Fibroblast of peridontal ligament (primary cell): ENCODE data around the gene RTP5.
"Not testable (repeated sequence)": the region's sequence is repeated elsewhere in the genome, so short reads cannot be mapped to it uniquely, and the experiment has no call there.

Experiments used
- DNase-seq: peaks from one replicate; pipeline ENCODE4 v3.0.0-alpha.2; 2010; ENCODE audit errors: extremely low read depth

The RTP5 gene

DNA sequence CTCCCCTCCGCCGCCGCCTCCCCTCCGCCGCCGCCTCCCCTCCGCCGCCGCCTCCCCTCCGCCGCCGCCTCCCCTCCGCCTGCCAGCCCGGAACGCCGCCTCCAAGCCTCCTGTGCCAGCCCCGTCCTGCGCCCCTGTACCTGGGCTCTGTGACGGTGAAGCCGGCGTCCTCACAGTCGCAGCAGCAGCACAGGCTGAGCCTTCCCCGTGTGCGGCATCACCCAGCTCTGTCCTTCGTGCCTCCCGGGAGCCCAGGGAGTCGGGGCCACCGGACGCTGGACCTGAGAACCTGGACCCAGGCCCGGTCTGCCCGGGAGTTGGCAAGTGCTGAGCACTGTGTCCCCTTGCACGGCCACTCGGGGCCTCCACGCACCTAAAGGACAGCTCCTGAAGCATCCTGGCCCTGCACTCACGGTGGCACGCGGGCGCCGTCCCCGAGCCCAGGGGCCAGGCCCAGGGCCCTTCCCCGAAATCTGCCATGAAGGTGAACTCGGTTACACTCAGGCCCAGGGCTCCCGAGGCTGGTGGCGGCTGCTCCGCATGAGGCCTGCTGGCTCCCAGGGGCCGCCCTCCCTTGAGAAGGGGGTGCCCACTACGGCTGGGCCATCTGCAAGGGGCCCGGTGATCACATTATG, 32.9 kb downstream of the RTP5 start:
- no peak for DNase-seq

DNA sequence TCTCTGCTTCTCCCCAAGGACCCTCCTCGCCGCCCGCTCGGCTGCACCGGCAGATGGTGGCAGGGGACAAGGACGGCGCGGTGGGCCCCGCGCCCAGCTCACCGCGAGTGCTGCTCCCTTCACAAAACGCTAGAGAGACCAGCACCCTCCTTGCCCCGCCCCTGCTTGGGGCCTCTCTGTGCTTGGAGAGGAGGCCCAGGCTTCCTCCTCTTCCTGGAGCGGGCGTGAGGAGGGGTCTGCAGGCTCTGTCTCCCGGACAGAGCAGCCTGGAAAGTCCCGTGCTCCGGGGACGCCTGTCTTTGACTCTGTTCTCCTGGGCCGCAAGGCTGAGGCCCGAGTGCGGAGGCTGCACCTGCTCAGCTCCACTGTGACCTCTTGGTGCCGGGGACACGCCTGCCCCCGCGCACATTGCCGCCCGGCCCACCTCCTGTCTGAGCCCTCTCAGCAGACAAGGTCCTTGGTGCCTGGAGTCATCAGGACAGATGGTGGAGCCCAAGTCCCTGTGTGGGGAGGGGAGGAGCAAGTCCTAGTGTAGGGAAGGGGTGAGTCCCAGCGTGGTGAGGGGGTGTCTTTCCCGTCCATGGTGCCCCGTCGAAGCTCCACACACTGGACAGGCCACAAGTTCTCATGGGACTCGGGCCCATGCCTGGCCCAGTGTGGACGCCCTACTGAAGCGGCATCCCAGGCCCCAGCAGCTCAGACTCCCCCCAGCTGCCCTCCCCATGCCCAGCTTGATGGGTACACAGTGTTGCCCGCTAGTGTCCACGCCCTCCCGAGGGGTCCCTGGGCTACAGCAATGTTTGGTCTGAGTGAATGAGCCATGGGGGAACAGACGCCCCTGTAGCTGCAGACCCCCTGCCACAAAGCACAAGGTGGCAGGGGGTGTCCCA, 33.8 kb downstream of the RTP5 start:
- no peak for DNase-seq

DNA sequence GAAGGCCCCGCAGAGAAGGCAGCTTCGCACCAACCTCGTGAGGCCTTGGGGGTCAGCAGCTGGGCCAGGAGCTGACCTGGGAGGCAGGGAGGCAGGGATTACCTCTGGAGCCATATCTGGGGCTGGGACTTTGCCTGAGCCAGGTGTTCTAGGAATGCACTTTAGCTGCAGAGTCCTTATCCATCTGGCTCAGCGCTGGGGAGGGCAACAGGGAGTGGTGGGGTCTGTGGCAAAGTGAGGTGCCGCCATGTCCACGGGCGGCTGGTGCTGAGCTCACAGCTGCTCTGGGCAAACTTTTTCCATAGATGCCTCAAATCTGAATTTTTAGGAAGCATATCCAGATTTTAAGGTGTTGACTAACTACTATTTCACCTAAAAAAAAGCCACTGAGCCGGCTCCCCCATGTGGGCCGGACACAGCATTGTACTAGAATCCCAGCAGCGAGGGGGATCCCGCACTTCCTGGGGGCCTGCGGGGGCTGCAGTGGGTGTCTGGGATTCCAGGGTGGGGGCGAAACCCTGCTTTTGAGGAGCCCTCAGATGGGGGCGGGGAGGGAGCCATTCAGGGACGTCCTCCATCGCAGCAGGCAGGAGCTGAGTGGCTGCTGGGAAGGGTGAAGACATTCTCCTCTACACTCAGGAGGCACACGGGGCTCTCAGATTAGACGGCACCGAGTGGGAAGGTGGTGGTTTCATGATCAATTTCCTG, 34.6 kb downstream of the RTP5 start:
- no peak for DNase-seq

DNA sequence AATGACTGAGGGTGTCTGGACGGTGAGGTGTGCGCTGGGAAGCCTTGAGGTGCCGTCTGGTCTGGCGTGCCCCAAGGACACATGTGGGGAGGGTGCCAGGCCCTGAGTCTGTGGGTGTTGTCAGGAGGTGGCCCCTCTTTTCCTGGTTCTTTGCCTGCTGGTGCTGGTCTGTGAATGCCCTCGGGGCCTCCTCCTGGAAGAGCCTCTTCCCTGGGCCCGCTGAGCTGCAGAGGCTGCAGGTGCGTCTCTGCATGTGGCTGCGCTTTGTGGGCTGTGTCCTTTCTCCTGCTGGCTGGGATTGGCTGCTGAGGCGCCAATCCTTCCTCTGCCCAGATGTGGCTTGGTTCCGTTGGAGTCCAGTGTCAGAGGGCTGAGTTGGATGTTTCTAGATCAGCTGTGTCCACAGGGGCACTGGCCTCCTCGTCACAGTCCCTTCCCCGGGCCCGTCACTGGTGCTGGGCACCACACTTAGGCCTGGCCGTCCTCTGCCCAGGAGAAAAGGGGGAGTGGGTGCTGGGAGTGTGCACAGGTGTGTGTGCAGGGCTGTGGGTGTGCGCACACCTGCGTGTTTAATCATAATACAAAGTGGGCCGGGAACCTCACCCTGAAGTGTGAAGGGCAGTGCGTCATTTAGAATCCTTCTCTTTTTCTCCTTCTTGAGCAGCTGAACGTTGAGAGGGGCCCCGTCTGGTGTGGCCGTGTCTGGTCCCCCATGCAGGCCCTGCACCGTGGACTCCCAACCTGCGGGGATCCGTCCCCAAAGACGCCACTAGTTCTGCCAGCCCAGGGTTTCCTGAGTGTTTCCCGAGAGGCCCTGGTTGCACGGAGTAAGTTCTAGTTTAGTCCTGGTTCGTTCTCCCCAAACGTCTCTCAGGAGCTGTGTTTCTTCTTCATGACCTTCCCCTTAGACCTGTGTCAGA, 35.5 kb downstream of the RTP5 start:
- DNase-seq = no peak

DNA sequence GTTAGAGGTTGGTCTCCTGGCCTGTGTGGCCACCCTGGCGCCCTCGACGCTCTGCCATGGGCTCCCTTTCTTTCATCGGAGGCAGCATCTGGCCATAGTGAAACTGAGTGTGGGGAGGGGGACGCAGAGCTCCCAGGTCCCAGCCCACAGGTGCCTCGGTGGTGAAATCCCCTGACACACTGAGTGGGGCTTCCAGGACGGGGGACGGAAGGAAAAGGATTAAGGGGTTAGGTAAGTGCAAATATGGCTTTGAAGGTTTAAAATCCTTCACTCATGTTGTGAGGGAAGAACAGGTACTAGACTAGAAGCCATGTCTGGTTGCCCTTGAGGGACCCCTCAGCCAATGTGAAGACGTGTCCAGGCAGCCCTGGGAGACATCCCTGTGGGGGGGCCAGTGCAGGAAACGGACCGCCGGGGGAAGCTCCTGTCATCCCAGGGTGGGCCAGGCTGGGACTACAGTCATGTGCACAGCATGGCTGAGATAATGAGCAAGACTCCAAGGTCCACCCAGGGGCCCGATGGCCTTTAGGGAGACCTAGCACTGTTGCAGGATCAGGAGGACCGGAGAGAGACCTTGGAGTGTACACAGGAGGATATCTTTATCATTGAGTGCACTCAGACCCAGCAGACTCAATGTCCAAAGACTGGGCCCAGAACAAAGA, 36.3 kb downstream of the RTP5 start:
- DNase-seq = no peak

DNA sequence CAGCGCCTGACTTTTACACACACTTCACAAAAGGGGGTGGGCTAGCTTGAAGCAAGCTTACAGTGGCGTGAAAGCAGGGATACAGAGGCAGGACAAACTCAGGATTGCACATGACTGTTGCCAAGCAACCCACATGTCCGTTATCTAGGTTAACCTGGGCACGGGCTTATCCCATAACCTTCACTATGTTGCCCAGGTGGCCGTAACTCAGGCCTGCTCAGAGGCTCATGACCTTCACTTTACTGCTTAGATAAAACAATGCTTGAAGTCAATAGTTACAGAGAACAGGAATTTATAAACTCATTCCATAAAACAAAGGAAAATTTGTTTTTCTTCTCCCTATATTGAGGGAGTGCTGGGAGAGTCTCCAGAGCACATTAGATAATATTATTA, 36.8 kb downstream of the RTP5 start:
- not testable (repeated sequence) for DNase-seq

DNA sequence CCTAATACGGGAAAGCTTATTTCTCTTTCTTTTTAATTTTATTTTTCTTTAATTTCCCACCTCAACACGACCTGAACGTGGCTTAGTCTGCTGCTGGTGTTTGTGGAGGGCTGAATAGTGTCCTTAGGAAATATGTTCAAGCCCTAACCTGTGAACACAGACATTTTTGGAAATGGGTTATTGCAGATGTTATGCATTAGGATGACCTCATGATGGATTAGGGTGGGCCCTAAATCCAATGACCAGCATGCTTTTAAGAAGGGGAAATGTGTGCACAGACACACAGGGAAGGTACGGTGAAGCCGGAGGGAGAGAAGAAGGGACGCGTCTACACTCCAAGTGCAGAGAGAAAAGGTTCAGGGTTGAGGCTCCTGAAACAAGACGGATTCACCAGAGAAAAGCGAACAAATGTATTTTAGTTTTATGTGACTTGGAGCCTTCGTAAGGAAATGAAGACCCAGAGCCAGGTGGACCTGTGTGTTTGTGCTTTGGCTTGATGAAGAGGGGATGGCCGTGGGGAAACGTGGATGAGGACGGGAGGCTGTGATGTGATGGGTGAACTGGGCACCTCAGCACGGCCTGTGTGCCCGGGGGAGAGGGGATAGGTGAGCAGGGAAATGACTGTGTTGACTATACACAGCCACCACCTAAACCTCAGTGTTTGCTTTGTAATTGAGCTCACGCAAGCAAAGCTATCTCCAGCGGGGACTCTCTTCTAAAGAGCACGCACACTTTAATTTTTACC, 37.5 kb downstream of the RTP5 start:
- no peak for DNase-seq

DNA sequence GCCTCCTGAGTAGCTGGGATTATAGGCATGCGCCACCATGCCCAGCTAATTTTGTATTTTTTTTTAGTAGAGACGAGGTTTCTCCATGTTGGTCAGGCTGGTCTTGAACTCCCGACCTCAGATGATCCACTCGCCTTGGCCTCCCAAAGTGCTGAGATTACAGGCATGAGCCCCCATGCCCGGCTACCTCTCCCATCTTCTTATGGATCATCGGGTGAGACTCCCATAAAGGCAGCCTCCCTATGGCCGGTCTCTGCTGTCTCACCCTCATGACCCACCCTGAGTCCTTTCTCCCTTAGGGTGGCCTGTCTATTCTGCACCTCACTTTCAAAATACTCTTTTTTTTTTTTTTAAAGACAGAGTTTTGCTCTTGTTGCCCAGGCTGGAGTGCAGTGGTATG, 38.3 kb downstream of the RTP5 start:
- DNase-seq = not testable (repeated sequence)

DNA sequence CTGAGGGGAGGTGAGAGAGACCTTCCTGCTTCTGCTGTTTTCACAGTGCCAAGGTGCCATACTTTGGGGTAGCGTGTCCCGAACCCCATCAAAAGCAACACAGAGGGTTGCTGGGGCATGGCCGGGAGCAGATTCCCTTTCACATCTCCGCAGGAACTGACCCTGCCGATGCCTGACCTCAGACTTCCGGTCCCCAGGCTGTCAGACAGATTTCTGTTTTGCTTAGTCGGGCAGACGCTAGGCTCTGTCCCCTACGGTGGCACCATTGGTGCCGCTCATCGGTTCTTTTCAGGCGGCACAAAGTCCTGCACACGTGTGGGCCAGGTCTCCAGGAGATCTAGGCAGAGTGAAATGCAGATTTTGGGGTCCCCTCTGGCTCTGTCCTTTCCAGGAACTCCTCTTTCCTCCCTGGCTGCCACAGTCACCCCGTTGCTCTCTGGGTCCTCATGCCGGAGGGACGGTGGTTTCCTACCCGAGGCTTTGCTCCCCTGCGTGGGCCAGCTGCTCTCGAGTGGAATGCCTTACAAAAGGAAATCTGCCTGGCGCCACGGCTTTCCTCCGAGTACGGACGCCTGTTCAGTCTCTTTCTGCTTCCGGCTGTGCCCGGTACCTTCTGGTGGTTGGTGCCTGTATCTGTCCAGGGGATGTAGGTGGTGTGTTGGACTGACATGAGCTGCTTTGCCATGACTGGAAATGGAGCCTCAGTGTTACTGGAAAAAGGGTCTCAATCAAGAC, 39.3 kb downstream of the RTP5 start:
- DNase-seq = no peak

DNA sequence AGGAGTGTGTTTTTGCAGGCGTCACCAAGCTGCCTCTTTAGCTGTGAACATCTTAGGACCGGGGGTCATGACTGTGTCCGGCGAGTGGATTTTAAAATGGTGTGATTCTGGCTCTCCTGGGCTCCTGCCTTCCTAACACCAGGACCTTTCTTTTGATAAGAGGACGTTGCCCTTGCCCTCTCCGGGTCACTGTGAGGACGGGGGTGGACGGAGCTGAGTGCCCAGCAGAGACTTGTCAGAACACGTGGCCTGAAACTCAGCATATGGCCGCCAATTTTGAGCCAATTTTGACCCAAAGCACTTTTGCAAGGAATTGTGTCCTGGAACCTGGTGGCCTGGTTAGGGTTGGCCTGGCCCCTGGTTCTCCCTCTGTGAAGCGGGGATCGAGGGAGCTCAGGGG, 40.2 kb downstream of the RTP5 start:
- no peak for DNase-seq

DNA sequence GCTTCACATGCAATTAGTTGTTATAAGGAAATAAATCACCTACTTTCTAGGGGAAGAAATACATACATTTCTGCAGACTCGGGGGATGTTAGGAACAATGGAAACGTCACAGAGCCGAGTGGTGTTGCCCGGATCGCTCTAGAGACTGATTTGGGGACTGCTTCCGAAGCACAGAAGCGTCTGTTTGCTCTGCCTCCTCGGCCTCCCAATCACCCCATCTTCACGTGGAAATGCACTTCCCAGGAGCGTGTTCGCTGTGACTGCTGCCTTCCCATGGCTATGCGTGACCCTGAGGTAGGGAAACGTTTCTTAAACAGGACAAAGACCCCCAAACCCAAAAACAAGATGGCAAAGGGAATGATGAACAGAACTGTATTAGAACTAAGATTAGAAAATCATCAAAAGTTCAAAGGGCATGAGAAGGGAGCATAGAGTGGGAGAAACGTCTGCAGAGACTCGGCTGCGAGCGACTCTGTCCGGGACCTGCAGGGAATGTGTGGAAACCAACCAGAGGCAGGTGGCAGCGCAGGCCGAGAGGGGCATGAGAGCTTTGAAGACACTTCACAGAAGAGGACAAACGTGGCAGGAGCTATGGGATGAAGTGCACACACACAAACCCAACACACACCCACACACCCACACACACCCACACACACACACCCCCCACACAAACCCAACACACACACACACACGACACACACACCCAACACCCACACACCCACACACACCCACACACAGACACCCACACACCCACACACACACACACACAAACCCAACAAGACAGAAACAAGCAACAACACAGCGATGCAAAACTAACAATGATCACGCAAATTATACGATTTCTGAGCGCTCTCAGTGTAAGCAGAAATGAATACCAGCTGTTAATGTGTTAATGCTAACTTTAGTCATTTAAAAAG, 41.3 kb downstream of the RTP5 start:
- DNase-seq = no peak

DNA sequence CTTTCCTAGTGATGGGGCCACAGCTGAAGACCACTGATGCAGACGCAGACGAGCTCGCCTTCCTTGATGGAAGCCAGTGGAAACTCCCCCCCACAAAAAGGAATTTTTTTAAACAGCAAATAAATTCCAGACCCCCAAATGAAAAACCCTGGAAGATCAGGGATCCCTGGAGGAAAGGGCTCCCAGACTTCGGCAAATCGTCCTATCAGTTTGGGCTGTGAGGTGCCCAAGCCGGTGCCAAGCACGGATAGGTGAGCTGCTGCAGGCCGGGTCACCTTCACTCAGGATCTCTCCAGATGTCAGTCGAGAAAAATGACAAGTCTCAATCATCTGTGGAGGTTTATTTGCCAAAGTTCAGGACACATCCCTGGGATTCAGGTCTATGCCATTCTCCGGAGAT, 42.0 kb downstream of the RTP5 start:
- no peak for DNase-seq

DNA sequence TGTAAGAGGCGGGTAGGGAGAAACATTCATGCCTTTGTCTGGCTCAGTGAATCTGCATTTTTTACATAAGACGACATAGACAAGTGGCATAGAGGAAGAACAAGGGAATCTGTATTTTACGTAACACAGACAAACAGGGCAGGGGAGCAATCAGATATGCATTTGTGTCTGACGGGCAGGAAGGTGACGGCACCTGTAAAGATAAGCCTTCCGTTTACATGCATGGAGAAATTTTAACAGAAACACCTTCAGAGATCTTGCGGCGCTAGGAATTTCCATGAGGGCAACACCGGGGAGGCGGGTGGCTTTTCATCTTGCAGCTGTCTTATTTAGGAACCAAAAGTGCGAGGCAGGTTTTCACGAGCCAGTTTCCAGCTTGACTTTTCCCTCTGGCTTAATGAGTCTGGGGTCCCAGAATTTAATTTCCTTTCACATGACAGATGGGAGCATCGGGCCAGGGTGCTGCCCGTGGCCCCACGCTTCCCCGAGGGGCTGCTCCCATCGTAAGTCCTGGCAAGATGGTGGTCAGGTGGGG, 42.6 kb downstream of the RTP5 start:
- no peak for DNase-seq

DNA sequence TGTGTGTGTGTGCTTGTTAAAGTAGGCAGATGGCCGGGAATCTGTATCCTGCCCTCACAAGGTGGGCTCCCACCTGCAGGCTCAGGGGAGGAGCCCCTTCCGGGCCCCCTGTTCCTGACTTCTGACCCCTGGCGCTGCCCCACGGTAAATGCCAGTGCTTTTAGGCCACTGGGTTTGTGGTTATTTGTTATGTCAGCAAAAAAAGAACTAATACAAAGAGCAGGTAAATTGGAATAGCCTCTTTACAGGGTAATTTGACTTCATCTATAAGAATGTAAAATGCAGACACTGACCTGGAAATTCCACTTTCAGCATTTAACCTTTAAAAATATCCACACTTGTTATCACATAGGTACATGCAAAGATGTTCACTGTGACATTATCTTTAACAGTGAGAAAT, 44.2 kb downstream of the RTP5 start:
- DNase-seq = no peak

DNA sequence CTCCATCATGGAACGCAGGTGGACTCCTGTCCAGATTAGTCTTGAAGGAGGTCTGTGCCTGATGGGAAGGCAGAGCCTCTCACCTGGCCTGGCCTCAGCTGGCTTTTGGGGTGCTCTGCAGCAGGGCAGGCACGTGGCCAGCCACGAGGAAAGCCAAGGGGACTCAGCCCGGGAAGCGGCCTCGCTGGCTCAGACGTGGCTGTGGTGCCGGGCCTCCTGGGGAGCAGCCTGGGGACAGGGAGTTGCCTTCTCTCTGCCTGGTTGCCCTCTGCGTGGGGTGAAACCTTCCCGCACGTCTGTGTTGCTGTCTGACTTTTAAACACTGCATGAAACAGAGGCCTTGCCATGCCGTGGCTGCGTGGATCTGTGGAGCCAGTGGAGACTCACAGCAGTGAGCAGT, 45.0 kb downstream of the RTP5 start:
- DNase-seq = no peak

DNA sequence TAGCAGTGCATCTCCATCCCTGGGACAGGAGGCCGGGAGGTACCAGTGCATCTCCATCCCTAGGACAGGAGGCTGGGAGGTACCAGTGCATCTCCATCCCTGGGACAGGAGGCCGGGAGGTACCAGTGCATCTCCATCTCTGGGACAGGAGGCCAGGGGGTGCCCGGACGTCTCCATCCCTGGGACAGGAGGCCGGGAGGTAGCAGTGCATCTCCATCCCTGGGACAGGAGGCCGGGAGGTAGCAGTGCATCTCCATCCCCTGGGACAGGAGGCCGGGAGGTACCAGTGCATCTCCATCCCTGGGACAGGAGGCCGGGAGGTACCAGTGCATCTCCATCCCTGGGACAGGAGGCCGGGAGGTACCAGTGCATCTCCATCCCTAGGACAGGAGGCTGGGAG, 52.1 kb downstream of the RTP5 start:
- DNase-seq = not testable (repeated sequence)

DNA sequence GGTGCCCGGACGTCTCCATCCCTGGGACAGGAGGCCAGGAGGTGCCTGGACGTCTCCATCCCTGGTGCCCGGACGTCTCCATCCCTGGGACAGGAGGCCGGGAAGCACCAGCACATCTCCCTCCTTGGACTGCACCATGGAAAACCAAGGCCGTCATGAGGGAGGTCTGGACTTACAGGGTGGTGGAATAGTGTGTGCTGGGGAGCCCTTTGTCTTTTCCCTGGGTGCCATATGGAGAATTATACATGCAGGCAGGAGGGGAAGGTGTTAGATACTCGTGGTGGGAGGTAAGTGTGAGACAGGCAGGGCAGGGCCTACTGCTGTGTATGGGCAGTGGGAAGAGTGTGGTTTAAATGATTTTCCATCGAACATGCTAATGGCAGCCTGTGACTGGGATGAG, 52.9 kb downstream of the RTP5 start:
- DNase-seq = no peak

DNA sequence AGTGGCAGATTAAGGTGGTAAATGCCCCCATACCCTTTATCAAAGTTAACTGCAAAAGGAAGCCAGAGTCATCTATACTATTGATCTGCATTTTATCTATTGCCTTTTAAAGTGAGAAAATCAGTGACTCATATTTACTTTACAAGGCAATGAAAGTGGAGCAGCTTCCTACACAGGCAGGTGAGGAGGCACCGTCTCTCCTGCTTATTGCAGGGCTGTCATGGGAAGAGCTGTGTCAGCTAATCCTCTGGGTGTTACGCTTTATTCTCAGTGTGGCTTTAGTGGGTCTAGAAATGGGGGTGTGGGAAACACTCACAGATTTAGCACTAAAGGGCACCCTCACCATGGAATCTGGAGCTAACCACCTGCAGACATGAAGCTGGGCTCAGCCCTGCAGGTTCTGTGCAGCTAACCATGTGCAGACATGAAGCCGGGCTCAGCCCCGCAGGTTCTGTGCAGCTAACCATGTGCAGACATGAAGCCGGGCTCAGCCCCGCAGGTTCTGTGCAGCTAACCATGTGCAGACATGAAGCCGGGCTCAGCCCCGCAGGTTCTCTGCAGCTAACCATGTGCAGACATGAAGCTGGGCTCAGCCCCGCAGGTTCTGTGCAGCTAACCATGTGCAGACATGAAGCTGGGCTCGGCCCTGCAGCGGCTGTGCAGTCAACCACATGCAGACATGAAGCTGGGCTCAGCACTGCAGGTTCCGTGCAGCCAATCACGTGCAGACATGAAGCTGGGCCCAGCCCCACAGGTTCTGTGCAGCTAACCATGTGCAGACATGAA, 53.5 kb downstream of the RTP5 start:
- not testable (repeated sequence) for DNase-seq
